Measurements from ENCODE around the gene NKD2.

DNA sequence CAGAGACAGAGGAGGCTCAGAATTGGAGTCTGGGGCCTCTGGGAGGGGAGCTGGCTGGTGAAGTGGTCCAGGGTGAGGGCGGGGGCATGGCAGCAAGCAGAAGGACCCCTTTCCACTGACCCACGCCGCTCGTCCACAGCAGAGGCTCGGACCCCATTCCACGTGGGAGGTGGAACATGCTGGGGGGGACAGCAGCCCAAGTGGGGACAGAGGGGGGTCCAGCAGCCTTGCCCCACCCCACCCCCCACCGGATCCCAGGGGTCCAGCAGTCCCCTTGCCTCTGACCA, 25.4 kb upstream of the NKD2 start:
- TF ChIP-seq, protein P1, sequence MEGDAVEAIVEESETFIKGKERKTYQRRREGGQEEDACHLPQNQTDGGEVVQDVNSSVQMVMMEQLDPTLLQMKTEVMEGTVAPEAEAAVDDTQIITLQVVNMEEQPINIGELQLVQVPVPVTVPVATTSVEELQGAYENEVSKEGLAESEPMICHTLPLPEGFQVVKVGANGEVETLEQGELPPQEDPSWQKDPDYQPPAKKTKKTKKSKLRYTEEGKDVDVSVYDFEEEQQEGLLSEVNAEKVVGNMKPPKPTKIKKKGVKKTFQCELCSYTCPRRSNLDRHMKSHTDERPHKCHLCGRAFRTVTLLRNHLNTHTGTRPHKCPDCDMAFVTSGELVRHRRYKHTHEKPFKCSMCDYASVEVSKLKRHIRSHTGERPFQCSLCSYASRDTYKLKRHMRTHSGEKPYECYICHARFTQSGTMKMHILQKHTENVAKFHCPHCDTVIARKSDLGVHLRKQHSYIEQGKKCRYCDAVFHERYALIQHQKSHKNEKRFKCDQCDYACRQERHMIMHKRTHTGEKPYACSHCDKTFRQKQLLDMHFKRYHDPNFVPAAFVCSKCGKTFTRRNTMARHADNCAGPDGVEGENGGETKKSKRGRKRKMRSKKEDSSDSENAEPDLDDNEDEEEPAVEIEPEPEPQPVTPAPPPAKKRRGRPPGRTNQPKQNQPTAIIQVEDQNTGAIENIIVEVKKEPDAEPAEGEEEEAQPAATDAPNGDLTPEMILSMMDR (IDR thresholded peaks at IDR 0.05; ENCODE audit: low read length), result no peak
- no peak for TF ChIP-seq EZH2 (IDR thresholded peaks at IDR 0.05; ENCODE audit: borderline replicate concordance, low read length)

Measured in OCI-LY1 (cell line).